GM20000 (cell line): Measurements from ENCODE around the gene NR6A1.

Experiments
- DNase-seq: peaks from one replicate; pipeline ENCODE4 v3.0.0; 2012; ENCODE audit warnings: low spot score
- CTCF ChIP-seq: IDR thresholded peaks from 2 replicates; pipeline ENCODE4 v1.5.1; 2012; ENCODE audit warnings: mild to moderate bottlenecking, control low read depth; ENCODE audit errors: extremely low read depth, missing control alignments

Gene NR6A1

GRCh38 chr9:124497441-124497840, 273.7 kb downstream of the NR6A1 start:
- TF ChIP-seq CTCF, result no peak
- no peak for DNase-seq

- DNase-seq, result no peak
- no peak for TF ChIP-seq CTCF
Observed at GRCh38 chr9:124496463-124496862, 274.6 kb downstream of the NR6A1 start.

- DNase-seq, result no peak
- no peak for TF ChIP-seq CTCF
Observed at GRCh38 chr9:124496075-124496449, 275.0 kb downstream of the NR6A1 start.

- no peak for TF ChIP-seq CTCF
- DNase-seq, result no peak
Observed at GRCh38 chr9:124495126-124496074, 275.7 kb downstream of the NR6A1 start.

- peak; percentile 70 for DNase-seq
- TF ChIP-seq CTCF, result no peak
Observed at GRCh38 chr9:124493794-124494479, 277.2 kb downstream of the NR6A1 start.

GRCh38 chr9:124493218-124493617, 277.9 kb downstream of the NR6A1 start:
- DNase-seq, result no peak
- TF ChIP-seq CTCF, result no peak

GRCh38 chr9:124492818-124493217, 278.3 kb downstream of the NR6A1 start:
- TF ChIP-seq CTCF, result no peak

More at GRCh38 chr9:124492818-124493217, 278.3 kb downstream of the NR6A1 start:
- no peak for DNase-seq
